SK-N-MC (cell line): ENCODE results near the gene HLA-G.
"Not testable (repeated sequence)": the region's sequence is repeated elsewhere in the genome, so short reads cannot be mapped to it uniquely, and the experiment has no call there.

Source experiments
- DNase-seq: peaks from one replicate; pipeline ENCODE4 v3.0.0-alpha.2; 2011; ENCODE audit warnings: low read depth, low spot score
- H3K27ac ChIP-seq: fragments of 200-600 bp; sonication (generic); 2 replicates; pipeline ENCODE4 v1.5.1; 2016; ENCODE audit warnings: mixed run types
- H3K36me3 ChIP-seq: fragments of 200-600 bp; sonication (generic); 2 replicates; pipeline ENCODE4 v1.6.1; 2017; ENCODE audit warnings: antibody characterized with exemption, low read length, mixed read lengths; ENCODE audit not compliant: insufficient read depth
- H3K4me3 ChIP-seq: fragments of 200-600 bp; sonication (generic); 2 replicates; pipeline ENCODE4 v1.5.1; 2016
- H3K9ac ChIP-seq: fragments of 200-600 bp; sonication (generic); 2 replicates; pipeline ENCODE4 v1.8.0; 2017; ENCODE audit warnings: mixed run types, mixed read lengths; ENCODE audit not compliant: insufficient read length
- H3K9me3 ChIP-seq: fragments of 200-600 bp; sonication (generic); 2 replicates; pipeline ENCODE4 v1.6.1; 2017; ENCODE audit warnings: low read depth, mild to moderate bottlenecking, antibody characterized with exemption, low read length, moderate library complexity, mixed read lengths
- EZH2 ChIP-seq: fragments of 200-600 bp; sonication (generic); IDR thresholded peaks from one replicate; pipeline ENCODE4 v1.6.1; 2017; ENCODE audit warnings: antibody characterized with exemption
- FOXP2 ChIP-seq: optimal IDR thresholded peaks from 2 replicates; pipeline ENCODE3; 2011; ENCODE audit warnings: mild to moderate bottlenecking, moderate library complexity; ENCODE audit not compliant: insufficient read depth; ENCODE audit errors: extremely low read length, control extremely low read depth
- POLR2AphosphoS5 ChIP-seq: IDR thresholded peaks from 2 replicates; pipeline ENCODE4 v1.6.1; 2012; ENCODE audit warnings: mild to moderate bottlenecking, low read depth, low read length, borderline replicate concordance

Gene HLA-G

GRCh38 chr6:29870104-29870503 lies 42.5 kb downstream of the HLA-G start:
- H3K9ac ChIP-seq = no peak overlapping the region
- no peaks in the 10 kb centered on the region for H3K9me3 ChIP-seq
- no peaks in the 10 kb centered on the region for H3K36me3 ChIP-seq
- no peak for TF ChIP-seq EZH2
- no peak for TF ChIP-seq POLR2AphosphoS5
- no peak for TF ChIP-seq FOXP2
- no peak overlapping the region for H3K27ac ChIP-seq
- no peak overlapping the region for H3K4me3 ChIP-seq
- no peak for DNase-seq

GRCh38 chr6:29872791-29873190 lies 45.2 kb downstream of the HLA-G start:
- Histone ChIP-seq H3K9ac (no peak overlapping the region), H3K36me3 (no peaks in the 10 kb centered on the region), H3K27ac (no peak overlapping the region), H3K9me3 (no peaks in the 10 kb centered on the region), H3K4me3 (no peak overlapping the region)
- TF ChIP-seq EZH2 (no peak), FOXP2 (no peak)
- no peak for DNase-seq

- H3K36me3 ChIP-seq = no peaks in the 10 kb centered on the region
- H3K9me3 ChIP-seq = no peaks in the 10 kb centered on the region
Measured at GRCh38 chr6:29875257-29875656, 47.6 kb downstream of the HLA-G start.

GRCh38 chr6:29875734-29876133 lies 48.1 kb downstream of the HLA-G start:
- H3K36me3 ChIP-seq, H3K9me3 ChIP-seq, H3K4me3 ChIP-seq, H3K27ac ChIP-seq, H3K9ac ChIP-seq, DNase-seq: not testable (repeated sequence)

More at GRCh38 chr6:29875257-29875656, 47.6 kb downstream of the HLA-G start:
- H3K9ac ChIP-seq = no peak overlapping the region
- no peak overlapping the region for H3K27ac ChIP-seq
- no peak overlapping the region for H3K4me3 ChIP-seq
- no peak for DNase-seq
- TF ChIP-seq POLR2AphosphoS5 (no peak), EZH2 (no peak), FOXP2 (no peak)
